NCI-H2196 (cell line): Measurements from ENCODE around the gene SLC6A9.

Experiments used
- DNase-seq: peaks from one replicate; lab custom pipeline; 2025; ENCODE audit not compliant: unreplicated experiment; lab: John Stamatoyannopoulos, UW

The SLC6A9 gene

DNA sequence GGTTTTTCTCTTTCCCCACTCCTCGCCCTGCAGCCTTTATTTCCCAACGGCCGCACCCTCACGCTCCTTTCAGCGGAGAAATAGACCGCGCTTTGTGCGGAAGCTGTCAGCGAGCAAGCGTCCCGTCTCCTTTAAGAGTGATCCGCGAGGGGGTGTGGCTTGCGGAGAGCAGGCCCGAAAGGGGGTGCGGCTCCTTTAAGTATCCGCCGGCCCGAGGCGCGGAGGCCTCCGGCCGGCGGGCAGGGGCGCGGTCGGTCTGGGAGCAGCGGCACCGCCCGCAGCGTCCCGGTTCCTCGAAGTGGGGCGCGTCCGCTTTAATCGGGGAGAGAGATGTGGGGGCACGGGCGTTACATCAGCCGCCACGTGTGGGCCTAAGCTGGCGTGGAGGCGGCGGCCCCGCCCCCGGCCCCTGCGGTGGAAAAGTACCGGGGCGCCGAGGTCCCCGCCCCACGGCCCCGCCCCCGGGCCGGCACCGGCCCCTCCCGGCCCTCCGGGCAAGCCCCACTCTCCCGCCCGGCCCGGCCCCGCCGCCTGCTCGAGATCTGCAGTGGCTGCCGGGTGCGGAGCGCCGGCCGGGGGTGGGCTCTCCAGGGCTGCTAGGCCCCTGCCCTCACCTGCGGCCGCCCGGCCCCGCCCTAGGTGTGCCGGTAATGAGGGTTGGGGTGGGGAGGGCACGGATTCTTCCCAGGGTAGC, 1.2 kb downstream of the SLC6A9 start:
- peak; percentile 90 for DNase-seq

- DNase-seq = no peak
These were observed 1.9 kb downstream of the SLC6A9 start for GRCh38 chr1:44029260-44029910.

- no peak for DNase-seq
These were observed 3.9 kb downstream of the SLC6A9 start for GRCh38 chr1:44027320-44027719.

GRCh38 chr1:44025816-44026215, 5.4 kb downstream of the SLC6A9 start:
- DNase-seq = no peak

DNA sequence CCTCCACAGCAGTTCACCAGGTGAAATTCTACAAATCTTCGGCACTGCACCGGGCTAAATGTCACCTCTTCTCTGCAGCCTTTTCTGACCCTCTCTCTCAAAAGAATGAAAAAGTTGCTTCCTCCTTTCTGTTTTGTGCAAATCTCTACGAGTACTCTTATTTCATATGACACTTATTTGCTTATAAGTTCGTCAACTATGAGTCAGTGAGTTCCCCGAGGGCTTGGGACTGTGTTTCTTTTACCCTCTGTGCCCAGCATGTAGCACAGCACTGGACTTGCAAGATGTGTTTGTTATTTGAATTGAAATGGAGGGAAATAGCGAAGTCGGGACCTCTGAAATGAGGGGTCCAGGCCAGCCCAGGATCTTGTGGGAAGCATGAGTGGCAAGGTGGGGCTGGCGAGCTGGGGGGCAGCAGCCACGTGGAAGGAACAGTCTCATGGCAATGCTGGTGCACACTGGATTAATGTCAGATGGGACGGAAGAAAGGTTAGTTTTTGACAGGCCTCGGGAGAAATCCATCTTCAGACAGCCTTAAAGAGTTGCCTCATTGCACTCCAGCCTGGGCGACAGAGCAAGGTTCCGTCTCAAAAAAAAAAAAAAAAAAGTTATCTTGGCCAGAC, 6.2 kb downstream of the SLC6A9 start:
- no peak for DNase-seq

DNA sequence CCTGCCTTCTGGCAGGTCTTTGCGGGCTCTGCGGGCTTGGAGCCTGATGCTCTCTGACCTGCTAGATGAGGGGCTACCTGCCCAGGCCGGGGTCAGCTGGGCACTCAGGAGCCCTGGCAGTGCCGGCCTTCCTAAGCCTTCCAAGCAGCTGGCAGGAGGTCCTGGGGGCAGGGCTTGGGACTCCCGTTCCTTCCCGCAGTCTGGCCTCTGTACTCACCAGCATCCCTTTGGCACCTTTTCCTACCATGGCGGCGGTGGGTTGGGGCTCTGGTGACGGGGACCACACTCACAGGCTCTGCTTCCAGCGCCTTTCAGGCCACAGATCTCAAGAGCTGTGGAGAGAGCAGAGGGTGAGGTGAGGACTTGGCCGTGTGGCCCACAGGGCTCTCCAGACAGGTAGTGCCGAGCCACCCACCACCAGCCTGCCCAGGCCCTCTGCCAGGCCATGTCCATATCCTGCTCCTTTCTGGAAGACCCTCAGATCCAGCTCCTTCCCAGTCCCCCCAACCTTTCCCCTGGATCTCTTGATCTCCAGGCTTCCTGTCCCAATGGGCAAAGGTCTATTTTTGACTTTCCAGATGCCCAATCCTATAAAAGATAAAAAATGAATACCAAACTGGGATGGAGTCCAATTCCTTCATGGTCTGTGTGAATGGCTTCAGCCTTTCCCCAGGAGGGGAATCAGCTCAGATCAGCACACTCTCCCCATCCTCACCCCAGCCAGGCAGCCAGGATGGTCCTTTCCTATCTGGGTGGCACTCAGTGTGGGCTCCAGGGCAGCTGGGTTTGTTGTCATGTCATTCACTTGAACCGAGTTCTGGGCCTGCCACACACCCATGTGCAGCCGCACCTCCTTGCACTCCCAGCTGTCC, 7.0 kb downstream of the SLC6A9 start:
- DNase-seq = no peak

- DNase-seq = no peak
These were observed 9.5 kb downstream of the SLC6A9 start for GRCh38 chr1:44021581-44022321.

DNA sequence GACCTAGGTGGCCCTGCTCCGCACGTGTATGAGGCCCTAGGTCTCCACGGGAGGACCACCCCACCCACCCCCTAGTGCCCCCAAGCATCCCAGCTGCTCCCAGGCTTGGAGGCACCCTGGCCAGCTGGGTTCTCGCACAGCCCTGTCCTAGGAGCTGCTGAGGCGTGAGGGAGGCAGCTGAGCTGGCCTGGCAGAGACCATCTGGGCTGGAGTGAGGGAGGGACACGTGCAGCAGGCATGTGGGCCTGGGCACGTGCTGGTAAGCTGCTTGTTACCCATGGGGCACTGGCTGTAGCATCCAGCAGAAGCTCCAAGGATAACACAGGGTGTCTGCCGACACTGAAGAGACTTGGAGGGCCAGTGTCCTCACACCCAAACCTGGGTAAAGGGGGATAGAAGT, 10.1 kb downstream of the SLC6A9 start:
- DNase-seq = no peak

GRCh38 chr1:44020464-44020863, 10.8 kb downstream of the SLC6A9 start:
- no peak for DNase-seq

DNA sequence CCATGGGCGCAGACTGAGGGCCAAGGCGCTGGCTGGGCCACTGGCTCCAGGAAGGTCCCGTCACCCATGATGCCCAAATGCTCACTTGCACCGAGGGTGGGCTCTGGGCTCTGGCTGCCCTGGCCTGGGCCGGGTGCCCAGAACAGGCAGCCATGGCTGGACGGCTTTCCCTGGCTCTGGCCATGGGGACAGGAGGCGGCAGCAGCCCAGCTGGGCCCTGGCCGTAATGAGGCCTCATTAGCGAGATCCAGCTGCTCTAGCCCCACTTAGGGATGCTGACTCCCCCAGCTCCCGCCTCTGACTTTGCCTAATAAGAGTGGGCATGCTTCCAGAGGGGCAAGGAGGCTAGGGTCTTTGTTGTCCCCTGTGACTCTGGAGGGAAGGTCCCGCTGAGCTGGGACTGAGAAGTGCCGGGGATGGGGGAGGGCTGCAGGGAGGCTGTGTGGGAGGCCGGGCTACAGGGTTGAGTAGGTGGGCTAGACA, 11.8 kb downstream of the SLC6A9 start:
- no peak for DNase-seq

- DNase-seq = no peak
These were observed 14.3 kb downstream of the SLC6A9 start for GRCh38 chr1:44016890-44017400.

- no peak for DNase-seq
These were observed 15.0 kb downstream of the SLC6A9 start for GRCh38 chr1:44016041-44016889.

GRCh38 chr1:44015206-44015605, 16.1 kb downstream of the SLC6A9 start:
- no peak for DNase-seq

GRCh38 chr1:44014365-44015104, 16.7 kb downstream of the SLC6A9 start:
- DNase-seq = no peak

- no peak for DNase-seq
These were observed 17.3 kb downstream of the SLC6A9 start for GRCh38 chr1:44013949-44014348.

DNA sequence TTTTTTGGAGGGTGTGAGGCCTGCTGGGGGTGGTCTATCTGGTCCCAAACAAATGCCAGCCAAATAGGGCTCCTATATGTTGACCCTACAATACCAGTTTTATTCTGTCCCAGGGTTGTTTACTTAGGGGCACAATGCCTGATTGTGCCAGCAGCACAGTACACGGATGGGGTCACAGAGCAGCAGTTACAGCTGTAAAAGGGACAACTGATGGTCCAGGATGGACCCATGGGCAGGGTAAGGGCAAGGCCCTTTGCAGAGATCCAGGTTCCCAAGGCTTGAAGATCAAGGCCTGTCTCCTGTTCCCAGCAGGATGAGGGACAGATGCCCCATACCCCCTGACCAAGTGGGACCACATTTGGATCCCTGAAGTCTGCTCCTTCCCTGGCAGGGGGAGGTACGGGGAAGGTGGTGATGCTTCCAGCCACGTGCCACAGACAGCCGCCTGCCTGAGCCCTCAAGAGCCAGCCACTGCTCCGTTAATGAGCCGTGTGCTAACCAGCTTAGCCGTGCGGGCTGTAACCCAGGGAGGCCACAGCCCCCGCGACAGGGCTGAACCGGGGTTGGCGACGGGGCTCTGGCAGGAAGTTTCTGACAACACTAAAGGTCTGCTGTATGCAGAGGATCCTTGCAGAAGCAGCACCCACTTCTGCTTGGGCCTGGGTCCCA, 18.2 kb downstream of the SLC6A9 start:
- DNase-seq = no peak

GRCh38 chr1:44012404-44012803, 18.9 kb downstream of the SLC6A9 start:
- DNase-seq = peak; percentile 7

DNA sequence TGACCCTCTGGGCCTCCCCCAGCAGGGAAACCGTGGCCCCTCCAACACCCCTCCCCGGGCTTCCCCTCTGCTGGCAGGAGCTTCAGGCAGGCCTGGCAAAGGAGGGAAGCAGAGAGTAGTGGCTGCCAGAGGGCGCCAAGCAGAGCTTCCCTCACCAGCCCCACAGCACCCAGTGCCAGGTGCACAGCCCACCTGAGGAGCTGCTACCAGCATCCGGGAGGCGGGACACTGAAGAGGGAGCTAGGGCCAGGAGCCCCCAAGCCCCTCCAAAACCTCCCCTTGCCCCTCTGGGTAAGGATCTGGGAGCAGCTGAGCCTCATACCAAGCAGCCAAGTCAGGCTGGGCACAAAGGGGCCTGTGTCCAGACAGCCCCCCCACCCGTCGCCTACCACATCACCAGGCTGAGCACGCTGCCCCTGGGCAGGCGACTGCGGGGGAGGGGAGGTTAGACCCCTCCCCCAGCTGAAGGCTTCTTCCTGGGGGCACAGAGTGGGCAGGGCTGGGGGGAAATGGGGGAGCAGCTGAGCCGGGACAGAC, 20.3 kb downstream of the SLC6A9 start:
- DNase-seq = no peak
